ENCODE results near the gene ADRB1. TPM values are rescaled to one million over a fixed set of nuclear protein-coding genes. Genes with fewer than 3 reads are reported as not detected.

ADRB1 gene
- total and polyA plus RNA-seq, 2 of the 13 experiments (the other 11 are each of a cell fraction or from before 2014, with no cell fraction given): 0.07 TPM; not detected in 1

GRCh38 chr10:114051714-114052113 lies 8.0 kb downstream of the ADRB1 start (continued):
- TF ChIP-seq HOXD1 (CRISPR knock-in tag; IDR thresholded peaks at IDR 0.05): no peak

- Histone ChIP-seq H3K4me3 (replicated peaks in 1 of 3; ENCODE audit: insufficient read depth in 1 of 3, low read depth in 2 of 3, low read length in 3 of 3) (no peak overlapping the region), H4K20me1 (ENCODE audit: insufficient read depth, low read length) (no peaks in the 10 kb centered on the region), H3K79me2 (ENCODE audit: insufficient read depth, low read length) (no peaks in the 10 kb centered on the region), H3K9ac (ENCODE audit: insufficient read depth, low read depth, low read length) (no peak overlapping the region), H2AFZ (ENCODE audit: low read length) (no peak overlapping the region), H3K9me3 (ENCODE audit: low read length) (no peaks in the 10 kb centered on the region), H3K4me1 (ENCODE audit: insufficient read depth, low read length) (no peaks in the 10 kb centered on the region), H3K36me3 (replicated peaks in 1 of 2; ENCODE audit: control insufficient read depth in 1 of 2, insufficient read depth in 2 of 2, low read length in 2 of 2) (no peaks in the 10 kb centered on the region), H3K27me3 (ENCODE audit: control insufficient read depth in 1 of 2, insufficient read depth in 2 of 2, low read length in 2 of 2) (peaks cover 1 to 13% of the 10 kb centered on the region in 2 experiments; a peak in 3 of 5 replicates), H3K27ac (ENCODE audit: extremely low read length, insufficient read depth, low read length) (no peak overlapping the region), H3K4me2 (ENCODE audit: low read depth, low read length) (no peak overlapping the region)
- ChIA-PET CTCF (ENCODE audit: low intra/inter-chr PET ratio, low total read pairs) (no interaction called here), POLR2A (no interaction called here)
- no TSS peak for BruUV-seq (replicated peaks)
- intact Hi-C loops (cut with micrococcal nuclease; ENCODE audit: unreplicated experiment) (no loop called here), in situ Hi-C loops (cut with HindIII; ENCODE audit: extremely low pct_ligation_motif_present, low pct_unique_long_range_greater_than_20kb) (no loop called here)
- no peak for ATAC-seq
- no peak for FAIRE-seq
- no peak for TF ChIP-seq GLI4 (CRISPR knock-in tag; IDR thresholded peaks at IDR 0.05; ENCODE audit: borderline replicate concordance)
- no peak for TF ChIP-seq MED1 (CRISPR knock-in tag; IDR thresholded peaks at IDR 0.05)
- TF ChIP-seq NFE2 (CRISPR knock-in tag; IDR thresholded peaks at IDR 0.05): no peak
- no peak for TF ChIP-seq E2F5 (CRISPR knock-in tag; conservative IDR thresholded peaks at IDR 0.05)
- no peak for TF ChIP-seq SRSF1 (optimal IDR thresholded peaks at IDR 0.05; ENCODE audit: low read depth, low read length)
- no peak for TF ChIP-seq TRAFD1 (CRISPR knock-in tag; IDR thresholded peaks at IDR 0.05; ENCODE audit: borderline replicate concordance)
- TF ChIP-seq SIN3A (IDR thresholded peaks at IDR 0.05; ENCODE audit: borderline replicate concordance, low read depth, low read length): no peak
- TF ChIP-seq ZNF441 (CRISPR knock-in tag; IDR thresholded peaks at IDR 0.05; ENCODE audit: borderline replicate concordance): no peak
- TF ChIP-seq ZNF777 (CRISPR knock-in tag; IDR thresholded peaks at IDR 0.05): no peak
- TF ChIP-seq NCOA1 (CRISPR knock-in tag; IDR thresholded peaks at IDR 0.05): no peak
- DNase-seq (ENCODE audit: low spot score): no peak
- 0% methylated on average over 1 of the region's 1 CpG for WGBS (ENCODE audit: low lambda C conversion rate)
Measured at GRCh38 chr10:114052255-114052654, 8.6 kb downstream of the ADRB1 start.

Measured in HepG2 (cell line).